ENCODE results near the gene NPAS3.

DNA sequence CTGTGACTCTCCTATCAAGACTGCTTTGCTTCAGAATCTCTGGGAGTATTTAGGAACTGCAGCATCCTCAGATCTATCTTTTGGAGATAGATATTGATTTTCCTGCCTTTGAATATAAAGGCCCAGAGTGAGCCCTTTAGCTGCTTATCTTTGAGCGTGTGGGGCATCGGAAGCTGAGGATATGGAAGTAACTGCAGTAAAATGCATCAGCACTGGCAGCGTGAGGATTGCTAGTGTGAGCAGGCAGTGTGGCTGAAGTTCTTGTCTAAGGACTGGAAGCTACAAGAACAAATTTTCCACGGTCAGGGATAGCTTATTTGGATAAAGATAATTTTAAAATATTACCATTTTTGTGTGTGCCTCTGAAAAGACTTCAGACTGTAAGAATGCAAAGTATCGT is 474.7 kb downstream of the NPAS3 start:
- TF ChIP-seq SPI1 (IDR thresholded peaks at IDR 0.05; ENCODE audit: borderline replicate concordance, low read depth), result no peak
- TF ChIP-seq, protein P1, sequence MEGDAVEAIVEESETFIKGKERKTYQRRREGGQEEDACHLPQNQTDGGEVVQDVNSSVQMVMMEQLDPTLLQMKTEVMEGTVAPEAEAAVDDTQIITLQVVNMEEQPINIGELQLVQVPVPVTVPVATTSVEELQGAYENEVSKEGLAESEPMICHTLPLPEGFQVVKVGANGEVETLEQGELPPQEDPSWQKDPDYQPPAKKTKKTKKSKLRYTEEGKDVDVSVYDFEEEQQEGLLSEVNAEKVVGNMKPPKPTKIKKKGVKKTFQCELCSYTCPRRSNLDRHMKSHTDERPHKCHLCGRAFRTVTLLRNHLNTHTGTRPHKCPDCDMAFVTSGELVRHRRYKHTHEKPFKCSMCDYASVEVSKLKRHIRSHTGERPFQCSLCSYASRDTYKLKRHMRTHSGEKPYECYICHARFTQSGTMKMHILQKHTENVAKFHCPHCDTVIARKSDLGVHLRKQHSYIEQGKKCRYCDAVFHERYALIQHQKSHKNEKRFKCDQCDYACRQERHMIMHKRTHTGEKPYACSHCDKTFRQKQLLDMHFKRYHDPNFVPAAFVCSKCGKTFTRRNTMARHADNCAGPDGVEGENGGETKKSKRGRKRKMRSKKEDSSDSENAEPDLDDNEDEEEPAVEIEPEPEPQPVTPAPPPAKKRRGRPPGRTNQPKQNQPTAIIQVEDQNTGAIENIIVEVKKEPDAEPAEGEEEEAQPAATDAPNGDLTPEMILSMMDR (IDR thresholded peaks at IDR 0.05; ENCODE audit: insufficient read depth, low read length), result no peak
- no peak for TF ChIP-seq POLR2AphosphoS5 (IDR thresholded peaks at IDR 0.05; ENCODE audit: low read depth)
- no peak for TF ChIP-seq GABPA (IDR thresholded peaks at IDR 0.05; ENCODE audit: low read depth)

Data from HL-60 (cell line).